ENCODE measurements around the gene SYT5. TPM values are rescaled to one million over a fixed set of nuclear protein-coding genes. Genes with fewer than 3 reads are reported as not detected.

Gene SYT5
- total and polyA plus RNA-seq, 2 of the 13 experiments (the other 11 are each of a cell fraction or from before 2014, with no cell fraction given): not detected

DNA sequence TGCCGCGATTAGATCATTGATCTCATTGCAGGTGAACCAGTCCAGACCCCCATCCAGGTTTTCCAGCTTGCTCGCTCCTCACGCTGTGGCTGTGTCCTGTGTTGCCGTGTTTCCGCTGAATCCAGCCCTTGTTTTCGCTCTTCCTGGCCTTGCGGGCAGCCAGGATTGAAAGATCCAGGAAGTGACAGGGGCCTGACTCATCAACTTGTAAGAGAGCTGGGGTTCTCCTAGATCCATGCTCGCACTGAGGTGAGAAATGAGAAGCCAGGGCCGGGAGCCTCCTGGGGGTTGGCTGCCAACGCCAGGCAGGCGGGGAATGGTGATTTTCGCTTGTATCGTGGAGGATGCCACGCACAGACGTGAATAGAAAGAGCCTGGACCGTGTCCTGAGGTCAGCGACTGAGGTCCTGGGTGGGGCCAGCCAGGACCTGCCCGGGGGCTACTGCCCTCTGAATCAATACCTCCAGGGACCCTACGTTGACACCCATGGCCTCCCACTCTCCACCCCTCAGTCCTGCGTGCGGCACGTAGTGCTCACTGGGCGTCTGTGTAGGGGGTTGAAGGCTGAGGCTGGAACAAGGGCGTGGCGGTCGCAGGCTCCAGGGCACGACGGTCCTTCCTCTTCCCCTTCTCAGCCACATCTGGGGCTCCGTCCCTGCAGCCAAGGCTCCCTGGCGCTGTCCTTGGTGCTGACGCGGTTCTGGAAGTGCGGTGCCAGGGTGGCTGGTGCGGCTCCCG is 36.5 kb upstream of the SYT5 start (continued):
- TF ChIP-seq AHDC1 (CRISPR knock-in tag; IDR thresholded peaks at IDR 0.05; ENCODE audit: borderline replicate concordance) (0 out of 2 replicates have a peak, but pooled peaks have one; percentile 47), KLF9 (CRISPR knock-in tag; IDR thresholded peaks at IDR 0.05; ENCODE audit: low read depth) (no peak; the same call in 1 of the 2 replicates), ZNF180 (CRISPR knock-in tag; IDR thresholded peaks at IDR 0.05; ENCODE audit: borderline replicate concordance, low read depth) (no peak), PPARG (CRISPR knock-in tag; conservative IDR thresholded peaks at IDR 0.05) (peak; percentile 63), ZFY (CRISPR knock-in tag; IDR thresholded peaks at IDR 0.05) (peak; percentile 35; the same call in 1 of the 2 replicates), XBP1 (CRISPR knock-in tag; IDR thresholded peaks at IDR 0.05) (peak; percentile 59; the same call in 1 of the 2 replicates), ATF2 (CRISPR knock-in tag; IDR thresholded peaks at IDR 0.05) (peak; percentile 96), ATAD3A (CRISPR knock-in tag; IDR thresholded peaks at IDR 0.05) (peak; percentile 78; the same call in 1 of the 2 replicates), SNAPC2 (CRISPR knock-in tag; IDR thresholded peaks at IDR 0.05) (peak; percentile 60; the same call in 1 of the 2 replicates), HNRNPH1 (optimal IDR thresholded peaks at IDR 0.05; ENCODE audit: low read depth, low read length) (no peak), HDAC2 (CRISPR knock-in tag; IDR thresholded peaks at IDR 0.05) (peak; percentile 92)
- TF ChIP-seq, protein P1, sequence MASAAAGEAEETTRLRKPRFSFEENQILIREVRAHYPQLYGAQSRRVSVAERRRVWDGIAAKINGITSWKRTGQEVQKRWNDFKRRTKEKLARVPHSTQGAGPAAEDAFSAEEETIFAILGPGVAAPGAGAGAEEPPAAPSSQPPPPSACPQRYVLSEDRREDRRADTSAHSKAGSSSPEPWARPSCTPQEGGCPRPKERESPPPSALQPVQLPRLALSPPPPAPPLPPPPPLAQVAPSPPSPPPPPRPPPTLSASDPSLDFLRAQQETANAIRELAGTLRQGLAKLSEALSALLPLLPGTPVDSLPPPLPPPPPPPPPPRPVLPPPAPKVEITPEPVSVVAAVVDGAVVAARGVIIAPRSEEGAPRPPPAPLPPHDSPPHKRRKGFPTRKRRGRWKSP (CRISPR knock-in tag; IDR thresholded peaks at IDR 0.05): peak; percentile 91
- TF ChIP-seq, protein P2, sequence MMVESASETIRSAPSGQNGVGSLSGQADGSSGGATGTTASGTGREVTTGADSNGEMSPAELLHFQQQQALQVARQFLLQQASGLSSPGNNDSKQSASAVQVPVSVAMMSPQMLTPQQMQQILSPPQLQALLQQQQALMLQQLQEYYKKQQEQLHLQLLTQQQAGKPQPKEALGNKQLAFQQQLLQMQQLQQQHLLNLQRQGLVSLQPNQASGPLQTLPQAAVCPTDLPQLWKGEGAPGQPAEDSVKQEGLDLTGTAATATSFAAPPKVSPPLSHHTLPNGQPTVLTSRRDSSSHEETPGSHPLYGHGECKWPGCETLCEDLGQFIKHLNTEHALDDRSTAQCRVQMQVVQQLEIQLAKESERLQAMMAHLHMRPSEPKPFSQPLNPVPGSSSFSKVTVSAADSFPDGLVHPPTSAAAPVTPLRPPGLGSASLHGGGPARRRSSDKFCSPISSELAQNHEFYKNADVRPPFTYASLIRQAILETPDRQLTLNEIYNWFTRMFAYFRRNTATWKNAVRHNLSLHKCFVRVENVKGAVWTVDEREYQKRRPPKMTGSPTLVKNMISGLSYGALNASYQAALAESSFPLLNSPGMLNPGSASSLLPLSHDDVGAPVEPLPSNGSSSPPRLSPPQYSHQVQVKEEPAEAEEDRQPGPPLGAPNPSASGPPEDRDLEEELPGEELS (CRISPR knock-in tag; IDR thresholded peaks at IDR 0.05): peak; percentile 75
- TF ChIP-seq, protein P3, sequence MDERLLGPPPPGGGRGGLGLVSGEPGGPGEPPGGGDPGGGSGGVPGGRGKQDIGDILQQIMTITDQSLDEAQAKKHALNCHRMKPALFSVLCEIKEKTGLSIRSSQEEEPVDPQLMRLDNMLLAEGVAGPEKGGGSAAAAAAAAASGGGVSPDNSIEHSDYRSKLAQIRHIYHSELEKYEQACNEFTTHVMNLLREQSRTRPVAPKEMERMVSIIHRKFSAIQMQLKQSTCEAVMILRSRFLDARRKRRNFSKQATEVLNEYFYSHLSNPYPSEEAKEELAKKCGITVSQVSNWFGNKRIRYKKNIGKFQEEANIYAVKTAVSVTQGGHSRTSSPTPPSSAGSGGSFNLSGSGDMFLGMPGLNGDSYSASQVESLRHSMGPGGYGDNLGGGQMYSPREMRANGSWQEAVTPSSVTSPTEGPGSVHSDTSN (CRISPR knock-in tag; IDR thresholded peaks at IDR 0.05): no peak
- TF ChIP-seq, protein P4, sequence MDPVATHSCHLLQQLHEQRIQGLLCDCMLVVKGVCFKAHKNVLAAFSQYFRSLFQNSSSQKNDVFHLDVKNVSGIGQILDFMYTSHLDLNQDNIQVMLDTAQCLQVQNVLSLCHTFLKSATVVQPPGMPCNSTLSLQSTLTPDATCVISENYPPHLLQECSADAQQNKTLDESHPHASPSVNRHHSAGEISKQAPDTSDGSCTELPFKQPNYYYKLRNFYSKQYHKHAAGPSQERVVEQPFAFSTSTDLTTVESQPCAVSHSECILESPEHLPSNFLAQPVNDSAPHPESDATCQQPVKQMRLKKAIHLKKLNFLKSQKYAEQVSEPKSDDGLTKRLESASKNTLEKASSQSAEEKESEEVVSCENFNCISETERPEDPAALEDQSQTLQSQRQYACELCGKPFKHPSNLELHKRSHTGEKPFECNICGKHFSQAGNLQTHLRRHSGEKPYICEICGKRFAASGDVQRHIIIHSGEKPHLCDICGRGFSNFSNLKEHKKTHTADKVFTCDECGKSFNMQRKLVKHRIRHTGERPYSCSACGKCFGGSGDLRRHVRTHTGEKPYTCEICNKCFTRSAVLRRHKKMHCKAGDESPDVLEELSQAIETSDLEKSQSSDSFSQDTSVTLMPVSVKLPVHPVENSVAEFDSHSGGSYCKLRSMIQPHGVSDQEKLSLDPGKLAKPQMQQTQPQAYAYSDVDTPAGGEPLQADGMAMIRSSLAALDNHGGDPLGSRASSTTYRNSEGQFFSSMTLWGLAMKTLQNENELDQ (CRISPR knock-in tag; IDR thresholded peaks at IDR 0.05; ENCODE audit: borderline replicate concordance): peak; percentile 96
